Activated CD8-positive, alpha-beta T cell treated with anti-CD3 and anti-CD28 coated beads for 36 hours (primary cell): ENCODE data around the gene KRT7. TPM values are rescaled to one million over a fixed set of nuclear protein-coding genes. Genes with fewer than 3 reads are reported as not detected.

Experiments
- ATAC-seq: fragments of 200-7000 bp; cut with Tn5 transposase; one replicate; pipeline ENCODE4 v1.10.0; 2021; ENCODE audit warnings: mild to moderate bottlenecking, moderate library complexity
- CTCF ChIA-PET: fragments of 350-600 bp; sonication (Branson Sonifier 250); formaldehyde crosslinking; loops from one replicate; lab custom pipeline; 2021; ENCODE audit warnings: antibody characterized with exemption; lab: Charles Lee
- POLR2A ChIA-PET: fragments of 350-600 bp; sonication (Branson Sonifier 250); formaldehyde crosslinking; loops from one replicate; lab custom pipeline; 2021; ENCODE audit warnings: antibody characterized with exemption; lab: Charles Lee
- DNase-seq: peaks from one replicate; pipeline ENCODE4 v3.0.0-alpha.2; 2020
- H3K27ac Mint-ChIP-seq: one replicate; pipeline ENCODE4 v1.8.0; 2021; ENCODE audit warnings: mild to moderate bottlenecking, mixed read lengths
- H3K27me3 Mint-ChIP-seq: one replicate; pipeline ENCODE4 v1.8.0; 2021; ENCODE audit warnings: mixed read lengths
- H3K36me3 Mint-ChIP-seq: one replicate; pipeline ENCODE4 v1.8.0; 2021; ENCODE audit warnings: low read depth, mixed read lengths
- H3K4me1 Mint-ChIP-seq: one replicate; pipeline ENCODE4 v1.8.0; 2021; ENCODE audit warnings: low read depth, mixed read lengths
- H3K4me3 Mint-ChIP-seq: one replicate; pipeline ENCODE4 v1.8.0; 2021; ENCODE audit warnings: mild to moderate bottlenecking, moderate library complexity, mixed read lengths
- H3K9me3 Mint-ChIP-seq: one replicate; pipeline ENCODE4 v1.8.0; 2021; ENCODE audit warnings: mixed read lengths
- intact Hi-C: fragments of 100-400 bp; cut with micrococcal nuclease; formaldehyde crosslinking; loops from one replicate; pipeline ENCODE4 v1.10.0; 2022
- total RNA-seq, 2 experiments: library from RNA; stranded (reverse); gene quantifications; one replicate each; pipeline ENCODE4 v1.2.3, GENCODE V29; 2021
- TF ChIP-seq, protein P1 (sequence below): fragments of 200-600 bp; IDR thresholded peaks from one replicate; pipeline ENCODE4 v1.8.0; 2022; ENCODE audit warnings: antibody characterized with exemption, mild to moderate bottlenecking

The KRT7 gene
- total RNA-seq, 2 experiments from 2014 or later = 2.1 to 3.1 TPM

DNA sequence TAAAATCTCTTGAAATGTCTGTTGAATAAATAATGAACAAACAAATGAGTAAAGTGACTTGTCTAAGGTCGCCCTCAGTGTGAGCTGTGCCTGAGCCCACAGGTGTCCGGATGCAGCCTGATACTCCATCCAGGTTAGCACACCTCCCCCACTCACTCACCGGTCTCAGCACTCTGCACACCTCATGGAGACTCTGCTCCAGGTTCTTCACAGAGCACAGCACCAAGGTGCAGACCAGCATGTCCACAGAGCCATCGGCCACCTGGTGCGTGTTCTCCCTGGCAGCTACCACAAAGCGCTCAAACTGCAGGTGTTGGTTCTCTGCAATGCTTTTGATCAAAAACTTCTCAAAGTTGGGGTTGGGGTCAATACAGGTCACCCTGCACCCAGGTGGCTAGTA lies 4.1 kb upstream of the KRT7 start:
- ATAC-seq (no peak), DNase-seq (no peak)
- ChIA-PET CTCF (interaction anchor here (0.8 kb wide), 1 partner anchor 99 kb away, joined by 3 read pairs; no protein-coding TSS in a partner anchor), POLR2A (no interaction called here)
- Mint-ChIP-seq H3K9me3 (no peaks in the 10 kb centered on the region), H3K27ac (no peak overlapping the region), H3K4me3 (no peak overlapping the region), H3K4me1 (peaks cover 2% of the 10 kb centered on the region), H3K27me3 (peaks cover 54% of the 10 kb centered on the region), H3K36me3 (no peaks in the 10 kb centered on the region)
- TF ChIP-seq, protein P1, sequence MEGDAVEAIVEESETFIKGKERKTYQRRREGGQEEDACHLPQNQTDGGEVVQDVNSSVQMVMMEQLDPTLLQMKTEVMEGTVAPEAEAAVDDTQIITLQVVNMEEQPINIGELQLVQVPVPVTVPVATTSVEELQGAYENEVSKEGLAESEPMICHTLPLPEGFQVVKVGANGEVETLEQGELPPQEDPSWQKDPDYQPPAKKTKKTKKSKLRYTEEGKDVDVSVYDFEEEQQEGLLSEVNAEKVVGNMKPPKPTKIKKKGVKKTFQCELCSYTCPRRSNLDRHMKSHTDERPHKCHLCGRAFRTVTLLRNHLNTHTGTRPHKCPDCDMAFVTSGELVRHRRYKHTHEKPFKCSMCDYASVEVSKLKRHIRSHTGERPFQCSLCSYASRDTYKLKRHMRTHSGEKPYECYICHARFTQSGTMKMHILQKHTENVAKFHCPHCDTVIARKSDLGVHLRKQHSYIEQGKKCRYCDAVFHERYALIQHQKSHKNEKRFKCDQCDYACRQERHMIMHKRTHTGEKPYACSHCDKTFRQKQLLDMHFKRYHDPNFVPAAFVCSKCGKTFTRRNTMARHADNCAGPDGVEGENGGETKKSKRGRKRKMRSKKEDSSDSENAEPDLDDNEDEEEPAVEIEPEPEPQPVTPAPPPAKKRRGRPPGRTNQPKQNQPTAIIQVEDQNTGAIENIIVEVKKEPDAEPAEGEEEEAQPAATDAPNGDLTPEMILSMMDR = no peak
- intact Hi-C loops = no loop called here

DNA sequence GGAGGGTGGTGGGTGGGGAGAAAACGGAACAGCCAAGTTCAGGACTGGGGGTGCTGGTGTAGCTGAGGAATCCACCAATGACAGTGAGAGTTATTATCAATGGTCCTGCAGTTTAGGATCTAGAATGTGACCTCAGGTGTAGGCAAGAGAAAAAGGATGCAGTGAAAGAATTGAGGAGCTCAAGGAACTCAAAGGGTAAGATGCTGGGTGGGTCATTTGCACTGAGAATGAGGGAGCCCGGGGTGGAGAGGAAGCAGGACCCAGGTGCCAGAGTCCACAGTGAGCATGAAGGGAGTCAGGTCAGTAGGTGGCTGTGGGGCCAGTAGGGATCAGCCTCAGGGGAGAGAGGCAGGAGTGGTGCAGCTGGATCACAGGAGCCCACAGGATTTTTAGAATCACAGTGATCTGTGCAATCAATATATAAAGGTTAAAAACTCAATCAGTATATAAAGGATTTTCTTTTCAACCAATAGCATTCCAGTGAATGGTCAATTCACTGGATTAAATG lies 3.2 kb upstream of the KRT7 start:
- Mint-ChIP-seq H3K27ac (no peak overlapping the region), H3K4me3 (no peak overlapping the region), H3K9me3 (no peaks in the 10 kb centered on the region), H3K4me1 (no peaks in the 10 kb centered on the region), H3K27me3 (peaks cover 56% of the 10 kb centered on the region), H3K36me3 (no peaks in the 10 kb centered on the region)
- intact Hi-C loops = no loop called here
- POLR2A ChIA-PET = no interaction called here
- TF ChIP-seq, protein P1 = no peak
- DNase-seq (no peak), ATAC-seq (no peak)
- CTCF ChIA-PET = no interaction called here

DNA sequence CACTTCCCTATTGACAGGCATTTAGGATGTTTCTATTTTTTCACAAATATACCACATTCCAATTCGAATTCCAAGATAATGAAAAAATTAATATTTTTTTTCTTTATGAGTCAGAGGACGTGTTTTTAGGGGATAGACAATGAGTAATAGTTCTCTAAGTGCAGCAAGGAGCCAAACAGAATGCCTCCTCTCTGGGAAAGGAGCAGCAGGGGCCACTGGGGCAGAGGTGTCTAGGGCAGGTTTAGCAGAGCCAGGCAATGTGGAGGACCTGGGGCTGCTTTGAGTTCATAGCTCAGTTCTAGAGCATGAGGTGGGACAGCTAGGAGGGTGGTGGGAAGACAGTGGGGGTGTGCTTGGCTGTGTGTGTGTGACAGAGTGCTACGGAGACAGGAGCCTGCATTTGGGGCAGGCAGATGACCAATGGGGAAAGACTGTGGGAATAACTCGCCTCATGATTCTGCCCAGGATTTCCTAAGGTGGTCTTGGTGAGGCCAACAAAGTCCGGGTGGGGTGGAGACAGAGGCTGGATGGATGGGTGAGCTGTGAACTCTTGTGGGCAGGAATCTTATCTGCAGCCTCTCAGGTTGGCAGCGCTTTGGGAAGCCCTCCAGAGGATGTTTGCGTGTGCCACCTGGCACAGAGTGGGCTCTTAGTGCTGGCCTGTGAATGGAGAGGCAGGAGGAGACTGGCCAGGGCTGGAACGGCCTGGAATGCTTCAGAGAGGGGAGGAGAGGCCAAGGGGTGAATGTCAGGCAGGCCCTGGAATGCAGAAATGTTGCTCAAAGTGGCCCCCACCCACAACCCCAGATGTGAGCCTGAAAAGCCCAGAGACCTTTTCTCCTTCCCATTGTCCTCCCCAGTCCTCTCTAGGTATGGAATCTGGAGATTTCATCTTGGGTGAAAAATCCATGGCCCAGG lies 2.4 kb upstream of the KRT7 start:
- POLR2A ChIA-PET = no interaction called here
- no peak overlapping the region for H3K27ac Mint-ChIP-seq

DNA sequence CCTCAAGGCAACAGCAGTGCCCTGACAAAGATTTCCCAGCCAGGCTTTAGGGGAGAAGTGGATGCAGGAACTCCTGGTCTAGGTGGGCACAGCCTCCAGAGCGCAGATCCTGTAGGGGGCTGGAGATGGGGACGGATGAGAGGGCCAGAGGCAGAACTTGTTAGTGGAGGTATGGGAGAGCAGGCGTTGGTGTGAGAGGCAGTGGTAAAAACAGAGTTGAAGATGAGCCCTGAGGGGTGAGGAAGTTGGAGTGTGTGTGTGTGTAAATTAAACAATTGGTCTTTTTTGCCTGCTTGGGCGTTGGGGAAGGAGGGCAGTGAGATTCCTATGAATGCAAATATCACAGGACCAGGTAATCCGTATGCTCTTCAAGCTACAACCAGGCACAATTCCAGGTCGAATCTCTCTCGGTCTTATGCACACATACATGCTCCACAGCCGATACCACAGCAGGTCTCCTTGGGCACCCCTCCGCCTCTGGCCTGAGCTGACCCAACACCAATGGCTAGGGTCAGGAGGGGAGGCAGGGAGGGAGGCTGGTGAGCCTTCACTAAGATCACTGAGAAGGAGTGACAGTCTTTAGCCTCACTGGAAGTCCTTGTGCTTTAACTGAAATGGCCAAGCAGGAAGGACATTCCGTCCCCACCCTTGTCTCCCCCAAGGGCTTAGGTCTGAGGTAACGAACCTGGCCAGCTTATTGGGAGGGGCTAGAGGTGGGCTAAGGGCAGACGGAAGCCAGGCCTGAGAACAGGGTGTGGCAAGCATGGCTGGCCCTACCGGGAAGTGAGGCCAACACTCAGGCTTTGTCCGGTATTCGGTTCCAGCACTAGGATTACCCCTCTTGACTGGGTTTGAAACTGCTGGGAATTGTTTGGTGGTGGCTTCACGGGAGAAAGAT lies 1.5 kb upstream of the KRT7 start:
- intact Hi-C loops = no loop called here
- ChIA-PET POLR2A (no interaction called here), CTCF (no interaction called here)
- ATAC-seq (no peak), DNase-seq (no peak)
- H3K4me3 Mint-ChIP-seq = no peak overlapping the region
- TF ChIP-seq, protein P1 = no peak
- no peak overlapping the region for H3K27ac Mint-ChIP-seq
- H3K27me3 Mint-ChIP-seq = peaks cover 54% of the 10 kb centered on the region
- H3K36me3 Mint-ChIP-seq = no peaks in the 10 kb centered on the region
- H3K4me1 Mint-ChIP-seq = no peaks in the 10 kb centered on the region
- H3K9me3 Mint-ChIP-seq = no peaks in the 10 kb centered on the region

More for the DNA sequence above, 2.4 kb upstream of the KRT7 start:
- Mint-ChIP-seq H3K9me3 (no peaks in the 10 kb centered on the region), H3K27me3 (peaks cover 57% of the 10 kb centered on the region), H3K4me3 (no peak overlapping the region), H3K36me3 (no peaks in the 10 kb centered on the region), H3K4me1 (no peaks in the 10 kb centered on the region)
- CTCF ChIA-PET = no interaction called here
- DNase-seq (no peak), ATAC-seq (no peak)
- TF ChIP-seq, protein P1 = no peak
- intact Hi-C loops = no loop called here
